GM19397 (cell line): ENCODE data around the gene INSIG2.

ENCODE experiments used
- ATAC-seq: cut with Tn5 transposase; IDR thresholded peaks from one replicate; pipeline ENCODE4 v1.9.1; 2021; ENCODE audit warnings: mild to moderate bottlenecking, moderate library complexity; ENCODE audit not compliant: unreplicated experiment

The INSIG2 gene

DNA sequence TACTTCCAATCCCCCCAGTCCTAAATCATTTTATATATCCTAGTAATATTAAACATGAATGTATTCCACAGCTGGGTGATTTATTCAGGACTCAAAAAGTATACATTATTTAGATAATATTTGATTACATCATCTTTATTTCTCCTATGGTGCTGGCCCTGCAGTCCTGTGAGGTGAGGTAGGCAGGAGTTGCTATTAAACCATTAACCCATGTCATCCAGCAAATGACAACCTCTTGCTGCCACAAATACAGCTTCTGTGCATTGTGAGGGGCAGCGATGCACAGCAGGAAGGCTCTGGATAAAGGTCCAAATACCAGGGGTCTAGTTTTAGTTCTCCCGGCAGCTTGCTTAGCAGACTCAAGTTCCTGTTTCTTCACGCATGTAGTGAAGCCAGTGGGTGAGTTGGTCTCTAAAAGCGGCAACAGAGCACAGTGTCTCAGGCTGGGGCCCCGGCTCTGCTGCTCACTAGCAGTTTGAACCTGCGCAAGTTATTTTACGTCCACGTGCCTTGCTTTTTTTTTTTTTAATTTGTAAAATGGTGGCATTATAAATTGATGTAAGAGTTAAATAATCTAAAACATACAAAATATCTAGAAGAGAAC, 36.1 kb downstream of the INSIG2 start:
- no peak for ATAC-seq

DNA sequence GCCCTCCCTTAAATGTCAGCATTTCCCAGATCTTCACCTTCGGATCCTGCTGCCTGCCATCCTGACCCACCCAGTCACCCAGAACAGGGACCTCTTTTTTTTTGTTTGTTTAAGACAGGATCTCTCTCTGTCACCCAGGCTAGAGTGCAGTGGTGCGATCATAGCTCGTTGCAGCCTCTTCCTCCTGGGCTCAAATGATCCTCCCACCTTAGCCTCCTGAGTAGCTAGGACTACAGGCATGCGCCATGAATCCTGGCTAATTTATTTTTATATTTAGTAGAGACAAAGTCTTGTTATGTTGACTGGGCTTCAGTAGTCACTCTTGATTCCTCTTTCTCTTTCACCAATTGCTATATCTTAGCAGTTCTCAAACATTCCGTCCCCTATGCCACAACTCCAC, 39.0 kb downstream of the INSIG2 start:
- no peak for ATAC-seq

DNA sequence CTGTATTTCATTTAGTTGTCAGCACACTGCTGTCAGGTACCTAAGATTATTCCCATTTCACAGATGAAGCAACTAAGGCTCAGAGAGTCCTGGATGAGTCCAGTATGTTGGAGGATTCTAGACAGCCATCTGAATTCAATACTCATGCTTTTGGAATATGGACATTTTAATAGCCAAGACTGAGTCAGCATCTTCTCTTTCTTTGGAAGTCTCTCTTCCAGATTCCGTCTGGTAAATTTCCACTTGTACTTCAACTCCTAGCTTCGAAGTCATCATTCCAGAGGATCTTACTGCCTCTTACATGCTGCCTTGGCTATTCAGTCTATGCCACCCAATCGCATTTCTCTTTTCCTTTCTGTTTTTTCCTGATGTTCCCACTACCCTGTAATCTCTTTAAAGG, 40.6 kb downstream of the INSIG2 start:
- no peak for ATAC-seq

DNA sequence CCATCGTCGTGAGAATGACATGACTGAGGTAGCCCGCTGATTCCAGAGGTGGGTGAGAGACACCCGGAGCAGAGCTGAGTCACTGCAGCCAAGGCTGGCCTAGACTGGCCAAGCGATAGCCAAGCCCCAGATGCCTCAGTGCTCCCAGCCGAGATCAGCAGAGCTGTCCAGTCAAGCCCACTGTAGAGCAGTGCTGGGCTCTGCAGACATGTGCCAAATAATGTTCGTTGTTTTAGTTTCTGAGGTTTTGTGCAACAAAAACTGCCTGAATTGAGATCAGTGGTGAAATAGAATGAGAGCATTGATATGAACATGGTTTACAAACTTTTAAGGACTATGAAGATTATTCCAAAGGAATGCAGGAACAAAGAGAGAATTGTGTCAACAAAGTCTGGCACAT, 42.1 kb downstream of the INSIG2 start:
- ATAC-seq: no peak

DNA sequence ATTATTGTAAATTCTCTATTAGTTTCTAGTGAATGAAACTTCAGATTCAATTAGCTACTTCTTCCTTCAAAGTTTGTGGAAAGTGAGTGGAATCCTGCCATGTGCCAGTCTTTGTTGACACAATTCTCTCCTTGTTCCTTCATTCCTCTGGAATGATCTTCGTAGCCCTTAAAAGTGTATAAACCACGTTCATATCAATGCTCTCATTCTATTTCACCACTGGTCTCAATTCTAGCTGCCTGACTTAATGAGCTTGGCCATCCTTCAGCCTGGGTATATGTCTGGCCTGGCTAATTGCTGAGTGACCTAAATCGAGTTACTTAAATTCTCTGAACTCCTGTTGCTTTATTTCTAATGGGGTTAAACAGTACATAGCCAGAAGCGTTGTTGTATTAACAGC, 43.5 kb downstream of the INSIG2 start:
- no peak for ATAC-seq

DNA sequence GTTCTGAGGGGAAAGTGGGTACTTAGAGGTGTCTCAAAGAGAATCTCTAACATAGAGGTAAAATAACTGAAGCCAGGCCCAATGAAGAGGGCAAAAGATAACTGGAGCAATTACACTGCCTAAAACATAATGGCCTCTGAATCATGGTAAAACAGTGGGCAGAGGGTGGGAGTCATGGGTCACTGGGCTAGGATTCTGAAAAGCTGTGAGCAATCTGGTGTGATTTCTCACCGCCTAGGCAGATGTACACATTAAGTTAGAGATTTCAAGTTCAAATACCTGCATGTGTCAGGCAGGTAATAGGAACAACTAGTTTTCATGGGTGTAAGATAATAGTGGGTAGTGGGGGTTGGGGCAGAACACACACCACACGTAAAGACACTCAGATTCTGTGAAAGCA, 45.6 kb downstream of the INSIG2 start:
- no peak for ATAC-seq

DNA sequence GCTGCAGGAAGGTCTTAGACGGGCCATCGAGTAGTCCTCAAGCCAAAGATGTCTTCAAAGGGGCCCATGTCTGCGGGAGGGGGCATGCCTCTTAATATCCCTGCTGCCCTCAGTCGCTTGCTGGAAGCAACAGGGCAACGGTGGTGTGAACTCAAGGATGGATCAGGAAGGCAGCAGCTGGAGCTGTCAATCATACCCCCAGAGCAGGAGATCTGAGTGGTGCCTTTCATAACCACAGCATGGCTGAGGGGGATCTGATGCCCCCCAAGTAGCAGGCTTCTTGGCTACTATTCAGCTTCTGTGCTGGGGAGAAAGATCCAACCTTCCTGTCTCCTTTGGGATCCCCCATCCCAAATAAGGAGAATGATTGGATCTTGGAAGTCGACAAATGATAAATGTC, 46.4 kb downstream of the INSIG2 start:
- ATAC-seq: no peak

DNA sequence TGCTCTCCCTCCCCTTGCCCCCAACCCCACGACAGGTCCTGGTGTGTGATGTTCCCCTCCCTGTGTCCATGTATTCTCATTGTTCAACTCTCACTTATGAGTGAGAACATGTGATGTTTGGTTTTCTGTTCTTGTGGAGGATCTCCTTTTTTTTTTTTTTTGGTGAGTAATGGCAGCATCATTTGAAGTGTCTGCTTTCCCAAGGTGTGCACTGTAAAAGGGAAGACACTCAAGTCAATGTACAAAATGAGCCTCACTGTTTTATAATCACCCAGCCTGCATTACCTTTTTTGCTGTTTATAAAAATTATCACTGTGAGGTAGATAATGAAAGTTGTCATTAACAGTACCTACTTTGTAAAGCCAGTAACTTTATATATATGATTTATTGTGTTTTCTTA, 56.9 kb downstream of the INSIG2 start:
- ATAC-seq: no peak

DNA sequence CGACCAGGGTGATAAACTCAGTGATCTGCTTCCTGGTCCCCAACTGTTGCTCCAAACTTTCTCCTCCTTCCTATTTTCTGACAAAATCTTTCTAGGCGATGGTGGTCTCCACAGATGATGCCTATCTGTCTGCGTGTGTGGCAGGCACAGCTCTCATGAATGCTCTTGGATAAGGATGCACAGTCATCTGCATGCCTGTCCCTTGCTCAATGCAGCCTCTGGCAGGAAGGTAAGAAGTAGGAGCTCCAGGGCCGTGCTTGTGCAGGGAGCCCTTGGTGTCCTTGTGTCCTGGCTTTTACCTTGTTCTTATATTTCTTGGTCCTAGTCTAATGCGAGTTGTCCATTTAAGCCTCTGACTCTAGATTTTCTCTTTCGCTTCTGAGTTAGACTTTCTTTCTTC, 57.5 kb downstream of the INSIG2 start:
- ATAC-seq: no peak

DNA sequence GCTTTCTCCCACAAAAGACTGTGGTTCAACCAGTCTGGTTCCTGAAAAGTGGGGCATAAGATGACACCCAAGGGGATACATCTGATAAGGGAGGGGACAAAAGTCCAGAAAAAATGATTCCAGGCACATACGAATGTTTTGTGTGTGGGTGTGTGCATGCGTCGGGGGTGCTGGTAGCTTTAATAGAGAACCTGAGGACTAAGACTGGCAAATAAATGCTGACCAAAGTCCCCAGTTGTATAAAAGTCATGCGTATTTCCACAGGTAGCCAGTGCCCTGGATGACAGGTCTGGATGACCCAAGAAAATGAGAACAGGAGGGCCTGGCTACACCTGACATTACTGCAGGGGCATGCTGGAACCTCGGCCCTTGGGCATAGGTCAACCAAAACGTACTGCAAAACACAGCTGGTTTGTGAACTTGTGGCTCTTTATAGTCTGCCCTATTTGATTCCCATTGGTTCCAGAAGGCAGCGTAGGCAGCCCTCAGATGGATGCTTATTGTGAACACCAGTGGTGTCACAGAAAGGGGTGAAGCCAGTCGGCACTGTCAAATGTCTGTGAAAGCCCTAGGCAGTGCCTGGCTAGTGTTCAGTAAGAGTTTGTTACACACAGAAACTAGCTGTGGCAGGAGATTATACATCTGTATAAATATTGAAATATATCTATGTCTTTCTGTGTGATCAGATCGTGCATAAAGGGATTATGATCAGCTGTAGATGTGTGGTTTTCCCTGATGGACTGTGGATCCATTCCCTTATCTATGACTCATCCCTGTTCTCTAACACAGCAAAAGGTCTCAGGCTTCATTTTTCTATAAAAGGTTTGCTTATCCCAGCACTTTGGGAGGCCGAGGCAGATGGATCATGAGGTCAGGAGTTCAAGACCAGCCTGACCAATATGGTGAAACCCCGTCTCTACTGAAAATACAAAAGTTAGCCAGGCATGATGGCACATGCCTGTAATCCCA, 58.3 kb downstream of the INSIG2 start:
- ATAC-seq: no peak

DNA sequence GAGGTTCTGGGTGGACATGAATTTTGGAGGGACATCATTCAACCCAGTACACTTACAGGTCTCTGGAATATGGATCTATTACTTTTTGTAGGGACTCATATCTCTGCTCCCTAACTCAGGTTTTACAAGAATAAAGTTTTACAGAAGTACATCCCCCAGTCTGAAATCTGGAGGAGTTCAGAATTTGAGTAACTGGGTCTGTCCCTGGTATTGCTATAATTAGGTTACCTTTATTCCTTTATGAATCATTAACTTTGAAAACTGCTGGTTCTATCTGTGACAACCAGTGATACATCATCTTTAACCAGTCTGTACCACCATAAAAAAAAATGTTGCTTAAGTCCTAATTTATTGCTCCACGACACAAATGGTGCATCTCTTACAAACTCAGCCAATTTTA, 59.9 kb downstream of the INSIG2 start:
- ATAC-seq: no peak

DNA sequence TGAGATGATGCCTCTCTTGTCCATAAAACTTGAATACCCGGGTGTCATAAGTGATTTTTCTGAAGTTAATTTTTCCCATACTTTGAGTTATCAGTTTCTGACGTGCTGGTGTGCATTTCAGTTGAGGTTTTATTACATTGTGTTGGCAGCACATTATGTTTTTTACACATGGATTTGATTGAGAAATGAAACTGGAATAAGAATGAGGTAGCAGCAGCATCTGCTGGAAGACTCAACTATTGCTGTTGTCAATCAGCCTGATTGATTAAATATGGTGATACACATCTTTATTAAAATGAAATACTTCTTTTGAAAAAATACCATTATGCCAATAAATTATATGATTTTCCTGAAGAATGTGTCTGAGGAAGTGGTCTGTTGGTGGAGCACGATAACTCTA, 60.5 kb downstream of the INSIG2 start:
- no peak for ATAC-seq

DNA sequence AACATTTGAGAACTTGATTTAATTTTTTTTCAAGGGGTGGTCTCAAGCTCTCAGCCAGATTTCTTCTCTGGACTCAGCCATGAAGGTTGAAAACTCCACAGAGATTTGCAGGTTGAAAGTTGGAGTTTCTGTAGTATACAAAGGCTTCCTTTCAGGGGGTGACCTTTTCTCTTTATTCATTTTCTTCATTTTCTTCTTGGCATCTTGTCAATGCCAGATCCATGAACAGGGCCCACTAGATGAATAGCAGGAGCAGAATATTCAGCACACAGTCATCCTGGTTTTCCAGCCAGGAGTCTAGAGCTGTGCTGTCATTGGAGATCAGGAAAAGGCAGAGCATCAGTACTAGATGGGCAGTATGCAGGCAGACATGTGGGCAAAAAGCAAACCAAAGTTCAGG, 62.0 kb downstream of the INSIG2 start:
- no peak for ATAC-seq

DNA sequence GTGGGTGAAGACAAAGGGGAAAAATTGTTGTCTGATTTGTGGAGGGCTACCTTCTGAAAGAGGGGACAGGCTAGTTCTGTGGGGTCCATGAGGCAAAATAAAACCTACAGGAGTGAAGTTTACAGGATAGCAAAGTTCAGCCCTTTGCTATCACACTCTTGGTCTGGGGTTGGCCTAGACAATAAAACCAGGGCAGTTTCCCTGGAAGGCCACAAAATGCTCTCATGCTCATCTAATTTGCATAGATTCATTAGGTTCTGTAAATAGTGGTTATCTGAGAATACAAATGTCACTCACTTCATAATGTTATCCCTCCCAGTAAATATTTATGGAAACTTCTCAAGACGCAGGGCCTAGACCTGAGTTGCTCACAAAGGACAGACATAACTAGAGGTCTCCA, 63.6 kb downstream of the INSIG2 start:
- ATAC-seq: no peak

DNA sequence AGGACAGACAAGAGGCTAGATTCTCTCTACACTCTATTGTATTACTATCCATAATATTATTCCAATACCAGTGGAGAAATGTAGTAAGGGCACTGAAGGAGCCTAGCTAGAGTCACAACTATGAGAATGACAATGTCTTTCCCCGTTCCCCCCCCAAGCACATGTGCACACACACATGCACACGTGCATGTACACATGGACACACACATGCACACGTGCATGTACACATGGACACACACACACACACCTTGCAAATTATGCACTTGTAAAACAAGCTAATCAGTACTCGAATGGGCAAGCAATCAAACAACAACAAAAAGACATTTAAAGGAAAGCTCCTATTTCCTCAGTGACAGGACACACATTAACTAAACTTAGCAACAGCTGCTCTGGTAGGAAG, 65.2 kb downstream of the INSIG2 start:
- ATAC-seq: no peak

DNA sequence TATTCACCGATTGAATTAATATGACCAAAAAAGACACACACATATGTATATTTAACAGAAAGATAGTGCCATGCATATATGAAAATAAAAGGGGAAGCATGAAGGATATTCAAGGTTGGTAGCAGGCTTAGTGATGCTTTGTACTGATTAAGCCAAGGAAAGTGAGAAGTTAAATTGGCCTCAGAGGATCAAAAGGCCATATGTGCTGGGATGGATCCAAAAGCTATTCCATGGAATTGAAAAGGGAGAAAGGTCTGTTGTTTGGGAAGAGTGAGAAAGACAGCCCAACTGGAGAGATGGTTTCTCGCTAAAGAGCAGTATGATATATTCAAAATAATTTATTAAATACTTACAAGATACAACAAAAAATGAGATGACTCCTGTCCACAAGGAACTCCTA, 65.9 kb downstream of the INSIG2 start:
- no peak for ATAC-seq
